Measurements from ENCODE around the gene LRRC74B.
"Not testable (repeated sequence)": the region's sequence is repeated elsewhere in the genome, so short reads cannot be mapped to it uniquely, and the experiment has no call there.

Gene LRRC74B

DNA sequence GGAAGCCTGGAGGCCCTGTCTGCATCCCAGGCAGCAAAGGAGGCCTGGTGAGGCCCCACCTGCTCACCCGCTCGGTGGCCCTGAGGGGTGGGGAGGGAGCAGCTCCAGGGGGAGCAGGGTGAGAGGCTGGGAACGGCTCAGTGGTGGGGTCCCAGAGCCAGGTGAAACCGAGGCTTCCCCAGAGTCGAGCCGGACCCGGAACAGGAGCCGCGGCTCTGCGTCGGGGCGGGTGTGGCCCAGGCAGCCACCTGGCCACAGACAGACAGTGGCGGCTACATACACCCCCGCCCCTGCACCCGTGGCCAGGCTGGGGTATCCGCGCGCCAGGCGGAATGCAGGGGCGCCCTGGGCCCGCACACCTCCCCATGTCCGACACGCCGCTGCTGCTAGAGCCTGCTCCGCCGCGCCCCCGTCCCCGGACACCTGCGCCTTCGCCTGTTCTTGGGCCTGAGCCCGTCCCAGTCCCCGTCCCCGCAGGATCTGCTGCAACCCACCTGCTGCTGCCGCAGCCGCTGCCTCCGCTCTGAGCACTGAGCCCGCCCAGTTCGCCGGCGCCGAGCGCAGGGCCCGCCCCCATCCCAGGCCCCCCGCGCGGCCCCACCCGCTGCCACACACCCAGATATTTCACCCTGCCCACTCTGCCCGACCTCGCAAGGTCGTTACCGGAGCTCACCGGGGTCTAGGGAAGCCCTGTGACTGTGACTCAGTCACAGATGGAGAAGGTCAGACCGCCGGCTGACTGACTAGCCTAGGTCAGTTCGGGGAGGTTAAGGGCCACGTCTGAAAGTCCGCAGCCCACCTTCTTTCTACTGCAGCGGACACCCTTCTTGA, 13.5 kb upstream of the LRRC74B start, which contains the start of gene SLC7A4:
Gene SLC7A4 (minus strand): TSS at position 525 of the 831 bp plus-strand sequence. CDS start 749 bp downstream, outside the sequence.
- DNase-seq = no peak

DNA sequence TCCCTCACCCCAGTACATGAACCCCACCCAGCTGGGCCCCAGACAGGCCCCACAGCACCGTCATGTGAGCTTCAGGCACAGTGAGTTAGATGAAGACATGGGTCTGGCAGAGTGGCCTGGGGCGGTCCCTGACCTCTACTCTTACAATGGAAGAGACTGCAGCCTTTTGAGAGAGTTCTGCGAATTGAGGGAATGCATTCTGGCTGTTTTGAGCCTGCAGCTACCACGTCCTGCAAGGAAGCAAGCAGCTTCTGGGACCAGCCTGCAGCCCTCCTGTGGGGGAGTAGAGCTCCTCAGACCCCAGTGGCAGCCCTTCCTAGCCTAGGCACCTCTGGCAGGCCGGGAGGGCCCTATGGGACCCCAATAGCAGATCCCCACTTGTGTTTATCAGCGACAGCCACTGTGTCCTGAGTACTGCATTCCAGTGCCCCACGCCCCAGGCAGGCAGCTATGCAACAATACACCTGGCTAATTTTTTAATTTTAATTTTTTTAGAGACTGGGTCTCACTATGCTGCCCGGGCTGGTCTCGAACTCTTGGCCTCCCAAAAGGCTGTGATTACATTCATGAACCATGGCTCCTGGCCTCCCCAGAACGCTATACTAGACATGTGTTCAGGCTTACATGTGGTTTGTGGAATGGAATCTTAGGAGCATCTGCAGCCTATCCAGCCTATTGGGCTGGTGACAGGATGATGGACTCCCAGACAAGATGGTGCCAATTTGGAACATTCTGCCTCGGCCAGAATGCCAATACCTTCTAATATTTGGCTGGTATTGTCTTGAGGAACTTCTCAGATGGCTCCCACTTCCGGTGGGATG, 12.7 kb upstream of the LRRC74B start:
- no peak for DNase-seq

DNA sequence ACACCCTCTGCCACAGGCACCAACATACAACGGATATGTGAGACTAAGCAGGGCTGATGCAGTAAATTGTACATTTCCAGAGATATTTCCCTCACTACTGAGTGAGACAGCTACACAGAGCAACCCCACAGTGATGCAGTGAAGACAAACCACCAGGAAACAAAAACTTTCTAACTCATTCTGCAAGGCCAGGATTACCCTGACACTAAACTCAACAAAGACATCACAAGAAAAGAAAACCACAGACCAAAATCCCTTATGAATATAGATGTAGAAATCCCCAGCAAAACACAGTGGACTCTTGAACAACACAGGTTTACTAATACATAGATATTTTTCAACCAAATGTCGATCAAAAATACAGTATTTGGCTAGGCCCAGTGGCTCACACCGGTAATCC, 11.9 kb upstream of the LRRC74B start:
- DNase-seq = no peak

DNA sequence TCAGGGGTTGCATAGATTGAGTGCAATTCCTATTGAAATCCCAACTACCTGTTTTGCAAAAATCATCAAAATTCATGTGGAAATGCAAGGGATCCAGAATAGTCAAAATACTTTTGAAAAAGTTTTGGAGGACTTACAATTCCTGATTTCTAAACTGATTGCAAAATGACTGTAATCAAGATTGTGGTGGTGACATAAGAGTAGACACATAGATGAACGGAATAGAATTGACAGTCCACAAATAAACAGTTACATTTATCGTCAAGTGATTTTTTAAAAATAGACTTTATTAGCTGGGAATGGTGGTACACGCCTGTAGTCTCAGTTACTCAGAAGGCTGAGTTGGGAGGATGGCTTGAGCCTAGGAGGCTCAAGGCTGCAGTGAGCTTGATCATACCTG, 10.8 kb upstream of the LRRC74B start:
- no peak for DNase-seq

DNA sequence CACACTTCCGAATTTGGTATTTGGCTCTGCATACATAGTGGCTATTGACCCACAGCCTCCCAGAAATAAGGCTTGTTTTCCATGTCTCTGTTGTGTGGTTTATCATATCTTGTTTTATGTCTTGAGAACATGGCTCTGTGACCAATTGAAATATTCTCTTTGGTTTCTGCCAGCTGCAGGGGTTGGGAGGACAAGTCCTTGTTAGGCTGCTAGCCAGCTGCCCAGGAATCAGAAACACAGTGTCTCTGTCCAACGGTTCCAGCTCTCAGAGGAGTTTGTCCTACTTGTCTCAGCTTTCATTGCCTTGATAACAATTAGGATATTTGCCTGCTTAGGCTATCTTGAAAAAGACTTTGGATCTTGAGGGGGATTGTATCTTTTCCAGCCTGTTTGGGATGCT, 7.3 kb upstream of the LRRC74B start:
- no peak for DNase-seq

DNA sequence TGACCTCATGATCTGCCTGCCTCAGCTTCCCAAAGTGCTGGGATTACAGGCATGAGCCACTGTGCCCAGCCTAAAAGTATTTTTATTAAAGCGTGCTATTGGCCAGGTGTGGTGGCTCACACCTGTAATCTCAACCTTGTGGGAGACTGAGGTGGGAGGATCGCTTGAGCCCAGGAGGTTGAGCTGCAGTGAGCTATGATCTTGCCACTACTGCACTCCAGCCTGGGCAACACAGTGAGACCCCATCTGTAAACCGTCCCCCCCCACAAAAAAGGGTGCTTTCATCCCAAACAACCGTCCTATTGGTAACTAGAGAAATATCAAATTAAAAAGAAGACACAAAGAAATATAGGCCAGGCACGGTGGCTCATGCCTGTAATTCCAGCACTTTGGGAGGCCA, 6.6 kb upstream of the LRRC74B start:
- DNase-seq = not testable (repeated sequence)

DNA sequence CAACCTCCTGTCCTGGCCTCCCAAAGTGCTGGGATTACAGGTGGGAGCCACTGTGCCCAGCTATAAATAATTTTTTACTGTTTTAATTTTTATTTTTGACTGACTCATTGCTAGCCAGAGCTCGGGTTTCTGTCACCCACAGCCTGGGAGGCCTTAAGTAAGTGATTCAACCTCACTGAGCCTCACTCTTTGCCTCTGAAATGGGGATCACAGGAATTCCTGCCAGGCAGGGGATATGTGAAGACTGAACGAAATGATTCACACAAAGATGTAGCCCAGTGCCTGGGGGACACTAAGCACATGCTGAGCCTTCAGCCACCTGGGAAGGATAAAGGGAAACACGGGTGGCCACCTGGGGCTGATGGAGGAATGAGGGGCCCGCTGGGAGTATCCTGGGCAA, 3.8 kb upstream of the LRRC74B start:
- DNase-seq = no peak

DNA sequence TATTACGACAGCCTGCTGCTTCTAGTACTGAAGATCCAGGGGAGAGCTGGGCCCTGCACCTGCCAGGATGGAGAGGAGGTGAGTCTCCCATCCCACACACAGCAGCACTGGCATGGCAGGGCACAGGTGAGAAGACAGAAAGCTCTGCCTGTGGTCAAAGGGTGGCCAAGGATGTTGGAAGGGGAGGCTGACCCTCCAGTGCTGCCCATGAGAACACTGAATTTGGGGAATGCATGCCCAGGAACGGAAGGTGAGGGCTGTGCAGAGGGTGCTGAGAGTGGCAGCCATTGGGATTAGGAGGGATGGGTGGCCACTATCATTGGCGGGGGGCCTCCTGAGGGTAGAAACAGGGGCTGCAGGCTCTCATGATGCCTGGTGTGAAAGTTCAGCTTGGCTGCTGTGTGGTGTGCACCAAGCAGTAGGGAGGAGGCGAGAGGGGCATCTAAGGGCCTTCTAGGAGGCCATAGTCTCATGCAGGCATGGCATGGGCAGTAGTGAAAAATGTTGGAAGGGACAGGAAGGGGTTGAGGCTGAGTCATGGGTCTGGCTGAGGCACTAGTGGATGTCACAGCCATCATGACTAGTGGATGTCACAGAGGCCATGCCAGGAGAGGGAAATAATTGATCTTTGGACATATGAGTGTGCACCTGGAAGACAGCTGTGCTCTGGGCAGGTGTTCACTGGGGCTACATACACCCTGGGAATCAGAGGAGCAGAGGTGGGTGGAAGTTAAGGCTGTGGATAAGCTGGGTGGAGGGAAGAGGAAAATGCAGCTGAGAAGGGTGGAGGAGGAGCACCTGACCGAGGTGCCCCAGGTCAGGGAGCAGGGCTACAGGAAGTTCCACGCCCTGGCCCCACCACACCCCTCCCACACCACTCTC, 2.5 kb upstream of the LRRC74B start:
- no peak for DNase-seq

DNA sequence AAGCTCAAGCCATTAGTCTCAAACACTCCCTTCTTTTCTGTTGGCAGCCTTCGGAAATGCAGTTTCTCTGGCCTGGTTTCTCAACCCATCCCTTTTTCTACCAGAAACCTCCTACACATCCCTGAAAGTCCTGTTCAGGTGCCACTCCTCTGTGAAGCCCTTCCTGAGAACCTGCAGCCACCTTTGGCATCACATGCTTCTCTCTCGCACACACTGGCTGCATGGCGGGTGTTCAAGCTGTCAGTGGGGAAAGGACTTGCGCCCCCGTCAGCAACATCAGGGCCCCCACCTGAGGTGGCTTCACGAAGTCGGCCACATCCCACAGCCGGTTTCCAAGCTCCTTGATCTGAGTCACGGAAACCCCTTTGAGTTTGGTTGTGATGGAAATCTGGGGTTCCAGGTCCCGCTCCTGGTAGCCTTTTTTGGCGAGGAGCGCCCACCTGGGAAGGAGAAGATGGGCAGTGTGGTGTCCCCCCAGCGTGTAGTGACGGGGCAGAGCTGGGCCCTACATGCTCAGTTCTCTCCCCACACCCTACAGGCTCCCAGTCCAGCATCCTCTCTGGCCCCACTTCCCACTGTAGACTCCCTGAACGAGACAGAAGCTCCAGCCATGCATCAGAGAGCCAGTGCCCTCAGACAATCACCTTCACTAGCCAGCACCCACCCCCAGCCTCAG, 1.7 kb upstream of the LRRC74B start:
- DNase-seq = no peak

DNA sequence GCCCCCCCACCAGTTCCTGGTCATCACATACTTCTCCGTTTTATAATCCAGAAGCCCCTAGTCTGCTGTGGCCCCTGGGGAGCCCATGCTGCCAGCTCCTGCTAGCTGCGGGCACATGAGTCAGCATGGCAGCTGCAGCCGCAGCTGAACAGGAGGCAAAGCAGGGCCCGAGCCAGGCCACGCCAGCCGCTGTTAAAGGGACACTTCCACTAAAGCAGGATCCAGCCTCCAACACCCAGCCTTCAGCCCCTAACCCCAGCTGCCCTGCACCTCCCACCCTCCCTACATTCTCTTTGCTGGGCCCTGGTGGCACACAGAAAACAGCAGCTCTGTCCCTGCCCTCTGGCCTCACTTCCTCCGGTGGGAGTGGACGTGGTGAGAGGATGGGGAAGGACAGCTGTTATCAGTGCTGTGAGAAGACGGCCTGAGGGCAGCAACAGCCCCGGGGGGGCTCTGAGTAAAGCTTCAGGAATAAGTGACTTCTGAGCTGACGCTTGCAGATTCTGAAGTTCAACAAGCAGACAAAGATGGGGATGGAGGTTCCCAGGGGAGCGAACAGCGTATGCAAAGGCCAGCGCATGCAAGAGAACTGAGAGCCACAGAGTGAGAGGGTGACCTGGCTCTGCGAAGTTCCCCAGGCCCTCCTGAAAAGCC, 688 bp upstream of the LRRC74B start:
- no peak for DNase-seq

DNA sequence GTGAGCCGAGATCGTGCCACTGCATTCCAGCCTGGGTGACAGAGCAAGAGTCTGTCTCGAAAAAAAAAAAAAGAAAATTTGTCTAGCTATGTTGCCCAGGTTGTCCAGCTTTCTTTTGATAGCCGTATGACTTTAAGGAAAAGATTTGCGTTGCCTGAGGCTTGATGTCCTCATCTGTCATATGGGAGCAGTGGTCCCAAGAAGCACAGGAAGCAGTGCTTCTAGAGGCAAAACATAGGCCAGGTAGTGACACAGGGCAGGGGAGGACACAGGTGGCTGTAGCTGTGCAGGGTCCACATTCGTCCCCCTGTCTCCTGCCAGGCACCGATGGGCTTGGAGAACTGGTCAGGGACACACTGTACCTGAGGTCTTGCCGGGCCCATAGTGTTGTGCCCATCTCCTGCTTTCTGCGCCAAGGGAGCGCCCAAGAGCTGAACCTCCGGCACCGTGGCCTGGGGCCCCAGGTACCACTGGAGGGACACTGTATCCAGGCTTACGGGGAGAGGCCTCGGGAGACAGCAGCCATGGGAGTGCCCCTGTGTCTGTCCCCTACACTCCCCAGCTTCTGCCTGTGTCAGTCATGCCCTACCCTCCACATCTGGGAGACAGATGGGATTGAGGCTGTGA, 1.4 kb downstream of the LRRC74B start:
- no peak for DNase-seq

DNA sequence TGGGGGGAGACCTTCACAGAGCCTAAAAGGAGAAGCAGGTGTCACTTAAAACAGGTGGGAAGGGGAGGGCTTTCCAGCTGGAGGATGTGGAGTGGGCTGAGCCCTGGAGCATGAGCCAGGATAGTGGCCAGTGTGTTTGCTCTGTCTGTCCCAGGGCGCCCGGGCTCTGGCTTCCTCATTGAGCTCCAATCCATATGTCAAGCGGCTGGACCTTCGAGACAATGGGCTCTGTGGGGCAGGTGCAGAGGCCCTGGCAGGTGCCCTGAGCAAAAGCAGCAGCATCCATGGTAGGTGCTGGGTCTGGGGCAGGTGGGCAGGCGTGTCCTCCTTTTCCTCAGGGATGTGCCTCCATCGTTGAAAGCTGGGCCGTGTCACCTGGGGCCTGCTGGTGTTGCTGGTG, 2.0 kb downstream of the LRRC74B start:
- no peak for DNase-seq

DNA sequence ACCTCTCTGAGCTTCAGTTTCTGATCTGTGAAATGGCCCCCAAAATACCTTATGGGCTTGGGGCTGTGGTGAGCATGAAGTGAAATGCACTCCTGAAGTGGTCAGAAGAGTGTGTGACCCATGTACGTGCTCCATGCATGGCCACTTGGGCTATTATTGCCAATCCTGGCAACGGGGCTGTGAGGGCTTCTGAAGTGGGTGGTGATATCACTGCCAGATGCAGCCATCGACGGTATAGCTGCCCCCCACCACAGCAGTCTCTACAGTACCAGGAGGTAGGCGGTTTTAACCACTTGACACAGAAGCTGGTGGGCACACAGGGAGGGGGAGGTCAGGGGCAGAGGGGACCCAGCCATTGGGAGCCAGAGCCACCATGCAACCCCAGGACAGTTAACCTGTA, 2.7 kb downstream of the LRRC74B start:
- not testable (repeated sequence) for DNase-seq

DNA sequence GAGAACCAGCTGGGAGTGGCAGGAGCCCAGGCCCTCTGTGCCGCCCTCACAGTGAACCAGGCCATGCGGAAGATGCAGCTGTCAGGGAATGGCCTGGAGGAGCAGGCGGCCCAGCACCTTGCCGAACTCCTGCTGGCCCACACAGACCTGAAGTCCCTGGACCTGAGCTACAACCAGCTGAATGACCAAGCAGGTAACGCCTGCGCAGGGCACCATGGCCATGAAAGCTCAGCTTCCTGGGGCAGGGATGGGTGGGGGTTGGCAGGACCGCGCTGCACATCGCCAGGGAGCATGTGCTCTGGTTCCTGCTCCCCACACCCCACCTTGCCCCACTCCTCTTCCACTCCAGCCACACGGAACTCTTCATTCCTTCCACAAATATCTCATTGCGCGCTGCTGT, 3.2 kb downstream of the LRRC74B start:
- not testable (repeated sequence) for DNase-seq

DNA sequence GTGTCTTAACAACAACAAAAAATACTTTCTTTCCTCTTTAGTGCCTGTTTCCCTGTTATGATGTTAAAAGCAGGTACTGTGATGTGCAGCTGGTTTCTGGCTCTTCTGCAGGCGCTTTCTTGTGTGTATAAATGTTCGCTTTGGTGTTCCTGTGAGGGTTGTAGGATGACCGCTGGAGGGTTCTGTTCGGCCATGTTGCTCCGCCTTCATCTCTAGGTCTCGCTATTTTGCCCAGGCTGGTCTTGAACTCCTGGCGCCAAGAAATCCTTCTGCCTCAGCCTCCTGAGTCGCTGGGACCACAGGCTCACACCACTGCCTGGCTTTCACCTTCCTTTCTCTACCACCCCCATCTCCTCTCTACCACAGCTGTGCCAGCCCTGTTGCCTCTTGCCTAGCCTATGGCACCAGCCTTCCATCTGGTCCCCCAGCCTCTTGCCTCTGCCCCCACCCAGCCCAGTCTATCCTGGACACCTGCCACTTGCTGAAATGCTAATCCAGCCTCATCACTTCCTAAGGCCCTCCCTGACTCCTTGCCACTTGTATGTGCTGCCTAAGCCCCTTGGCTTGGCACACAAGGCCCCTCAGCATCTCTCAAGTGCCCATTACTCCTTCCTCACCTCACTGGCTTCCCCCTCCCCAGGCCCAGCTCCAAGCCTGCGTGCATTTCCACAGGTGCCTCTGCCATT, 5.5 kb downstream of the LRRC74B start:
- no peak for DNase-seq

DNA sequence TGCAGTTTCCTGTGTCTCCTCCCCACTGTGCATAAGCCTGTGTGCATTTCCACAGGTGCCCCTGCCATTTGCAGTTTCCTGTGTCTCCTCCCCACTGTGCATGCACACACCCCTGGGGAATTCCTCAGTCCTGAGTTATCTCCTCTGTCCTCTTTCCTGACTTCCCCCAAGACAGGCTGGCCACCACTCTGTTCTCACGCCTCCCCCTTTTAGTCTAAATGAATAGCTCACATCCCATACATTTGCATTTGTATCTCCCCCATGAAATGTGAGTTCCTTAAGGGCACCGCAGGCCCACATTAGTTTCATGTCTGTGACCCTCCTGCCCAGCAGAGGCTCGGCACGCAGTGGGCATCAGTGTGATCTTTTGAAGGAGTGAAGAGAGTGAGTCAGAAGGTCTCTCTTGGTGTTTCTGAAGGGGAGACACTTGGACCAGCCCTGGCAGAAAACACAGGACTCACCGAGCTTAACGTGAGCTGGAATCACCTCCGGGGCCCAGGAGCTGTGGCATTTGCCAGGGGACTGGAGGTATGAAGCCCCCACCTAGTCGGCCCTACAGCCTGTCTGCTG, 6.2 kb downstream of the LRRC74B start:
- no peak for DNase-seq

DNA sequence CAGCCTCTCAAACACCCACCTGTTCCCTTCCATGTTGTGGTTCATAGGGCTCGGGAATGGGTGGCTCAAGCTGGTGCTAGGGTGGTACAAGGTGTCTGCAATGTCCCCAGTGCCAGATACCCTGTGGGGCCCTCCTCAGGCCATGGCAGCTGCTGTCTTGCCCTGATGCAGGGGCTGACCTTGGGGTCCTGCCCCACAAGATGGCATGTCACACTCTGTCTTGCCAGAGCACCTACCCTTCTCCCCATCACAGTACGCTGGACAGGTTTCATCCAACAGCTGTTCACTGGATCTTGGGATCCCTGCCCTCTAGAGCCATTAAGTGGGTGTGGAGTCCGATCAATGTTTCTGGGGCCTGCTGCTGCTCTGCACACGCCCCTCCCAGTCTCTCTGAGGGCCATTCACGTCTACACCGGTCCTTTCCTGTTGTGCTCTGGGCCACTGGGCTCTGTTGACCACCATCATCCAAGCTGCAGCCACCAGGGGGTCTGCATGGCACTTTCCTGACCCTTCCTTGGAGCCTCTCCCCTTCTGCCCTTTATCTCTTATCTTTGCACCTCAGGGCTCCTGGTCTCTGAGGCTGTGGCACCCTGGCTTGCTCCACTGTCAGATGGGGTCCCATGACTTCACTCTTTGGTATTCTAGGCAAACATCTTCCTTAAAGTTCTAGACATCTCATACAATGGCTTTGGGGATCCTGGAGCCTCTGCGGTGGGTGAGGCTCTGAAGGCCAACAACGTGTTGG, 7.1 kb downstream of the LRRC74B start:
- DNase-seq = no peak

DNA sequence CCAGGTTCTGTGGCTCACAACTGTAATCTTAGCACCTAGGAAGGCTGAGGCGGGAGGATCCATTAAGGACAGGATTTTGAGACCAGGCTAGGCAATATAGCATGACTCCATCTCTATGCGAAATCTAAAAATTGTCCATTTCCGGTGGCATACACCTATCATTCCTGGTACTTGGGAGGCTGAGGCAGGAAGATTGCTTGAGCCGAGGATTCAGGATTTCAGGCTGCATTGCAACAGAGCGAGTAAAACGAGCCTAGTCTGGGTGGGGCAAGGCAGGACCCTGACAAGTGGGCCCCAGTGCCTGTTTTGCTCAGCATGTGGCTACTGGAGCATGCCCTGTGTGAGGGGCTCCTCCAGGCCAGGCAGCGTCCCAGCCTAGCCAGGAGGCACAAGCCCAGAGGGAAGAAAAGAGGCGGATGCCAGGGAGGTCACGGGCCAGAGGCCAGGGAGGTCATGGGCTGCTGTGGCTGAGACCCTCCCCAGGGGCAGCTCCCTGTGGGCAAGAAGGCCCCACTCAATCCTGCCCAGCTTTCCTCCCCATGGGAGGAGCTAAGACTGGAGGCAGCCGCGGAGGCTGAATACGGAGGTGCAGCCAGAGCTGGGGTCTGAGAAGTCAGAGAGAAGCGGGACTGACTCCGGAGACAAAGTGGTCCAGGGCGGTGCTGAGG, 8.4 kb downstream of the LRRC74B start:
- DNase-seq = no peak

All from Kasumi-1 (cell line).